Measurements from ENCODE around the gene RBM5. TPM values are rescaled to one million over a fixed set of nuclear protein-coding genes. Genes with fewer than 3 reads are reported as not detected.
A peak's percentile ranks its signal among the peaks of the same experiment; 100 is the strongest.

Gene RBM5
- total RNA-seq, 2 experiments from 2014 or later = 256 to 257 TPM

- no peaks in the 10 kb centered on the region for H3K9me3 Mint-ChIP-seq
- H3K4me3 Mint-ChIP-seq = no peak overlapping the region
- DNase-seq = no peak
- no peak for ATAC-seq (ENCODE audit: low read depth)
- no peaks in the 10 kb centered on the region for H3K36me3 Mint-ChIP-seq
- H3K27ac Mint-ChIP-seq = no peak overlapping the region
- POLR2A ChIA-PET = no interaction called here
- no peaks in the 10 kb centered on the region for H3K27me3 Mint-ChIP-seq
- no peaks in the 10 kb centered on the region for H3K4me1 Mint-ChIP-seq
These were observed 35.5 kb downstream of the RBM5 start for GRCh38 chr3:50124052-50124799.

GRCh38 chr3:50124800-50125178, 36.1 kb downstream of the RBM5 start:
- DNase-seq (no peak), ATAC-seq (ENCODE audit: low read depth) (no peak)
- H3K36me3 Mint-ChIP-seq = no peaks in the 10 kb centered on the region
- no peaks in the 10 kb centered on the region for H3K4me1 Mint-ChIP-seq
- no peaks in the 10 kb centered on the region for H3K27me3 Mint-ChIP-seq
- H3K9me3 Mint-ChIP-seq = no peaks in the 10 kb centered on the region
- H3K27ac Mint-ChIP-seq = no peak overlapping the region
- POLR2A ChIA-PET = no interaction called here
- H3K4me3 Mint-ChIP-seq = no peak overlapping the region

GRCh38 chr3:50125541-50126286, 37.0 kb downstream of the RBM5 start:
- H3K9me3 Mint-ChIP-seq = no peaks in the 10 kb centered on the region
- no peak overlapping the region for H3K4me3 Mint-ChIP-seq
- POLR2A ChIA-PET = interaction anchor here (1.5 kb wide), 1 partner anchor 10 kb away, joined by 5 read pairs; no protein-coding TSS in a partner anchor
- no peaks in the 10 kb centered on the region for H3K4me1 Mint-ChIP-seq
- H3K36me3 Mint-ChIP-seq = no peaks in the 10 kb centered on the region
- peak; percentile 27 for DNase-seq
- no peaks in the 10 kb centered on the region for H3K27me3 Mint-ChIP-seq
- H3K27ac Mint-ChIP-seq = no peak overlapping the region
- ATAC-seq (ENCODE audit: low read depth) = no peak

GRCh38 chr3:50126287-50127211, 37.8 kb downstream of the RBM5 start:
- no peaks in the 10 kb centered on the region for H3K9me3 Mint-ChIP-seq
- DNase-seq = no peak
- H3K4me3 Mint-ChIP-seq = no peak overlapping the region
- no peaks in the 10 kb centered on the region for H3K27me3 Mint-ChIP-seq
- no peaks in the 10 kb centered on the region for H3K36me3 Mint-ChIP-seq
- no peaks in the 10 kb centered on the region for H3K4me1 Mint-ChIP-seq
- no peak overlapping the region for H3K27ac Mint-ChIP-seq
- POLR2A ChIA-PET = interaction anchor here (0.6 to 1.5 kb wide), 2 partner anchors 9 to 95 kb away, joined by 4 to 5 read pairs; no protein-coding TSS in a partner anchor
- no peak for ATAC-seq (ENCODE audit: low read depth)

GRCh38 chr3:50127251-50127691, 38.6 kb downstream of the RBM5 start:
- Mint-ChIP-seq H3K9me3 (no peaks in the 10 kb centered on the region), H3K4me3 (no peak overlapping the region), H3K36me3 (no peaks in the 10 kb centered on the region), H3K4me1 (no peaks in the 10 kb centered on the region), H3K27me3 (no peaks in the 10 kb centered on the region), H3K27ac (no peak overlapping the region)
- POLR2A ChIA-PET = no interaction called here
- ATAC-seq (ENCODE audit: low read depth) = no peak
- no peak for DNase-seq

GRCh38 chr3:50128001-50128400, 39.3 kb downstream of the RBM5 start:
- Mint-ChIP-seq H3K36me3 (no peaks in the 10 kb centered on the region), H3K9me3 (no peaks in the 10 kb centered on the region), H3K4me1 (no peaks in the 10 kb centered on the region), H3K27me3 (no peaks in the 10 kb centered on the region), H3K27ac (no peak overlapping the region), H3K4me3 (no peak overlapping the region)
- DNase-seq = no peak
- POLR2A ChIA-PET = no interaction called here
- ATAC-seq (ENCODE audit: low read depth) = no peak

- Mint-ChIP-seq H3K4me1 (no peaks in the 10 kb centered on the region), H3K27me3 (no peaks in the 10 kb centered on the region), H3K36me3 (no peaks in the 10 kb centered on the region), H3K27ac (no peak overlapping the region), H3K9me3 (no peaks in the 10 kb centered on the region), H3K4me3 (no peak overlapping the region)
- POLR2A ChIA-PET = no interaction called here
- no peak for DNase-seq
- no peak for ATAC-seq (ENCODE audit: low read depth)
These were observed 41.7 kb downstream of the RBM5 start for GRCh38 chr3:50130436-50130835.

GRCh38 chr3:50132421-50133282, 43.9 kb downstream of the RBM5 start:
- Mint-ChIP-seq H3K4me3 (no peak overlapping the region), H3K9me3 (no peaks in the 10 kb centered on the region), H3K27ac (no peak overlapping the region), H3K27me3 (no peaks in the 10 kb centered on the region), H3K36me3 (no peaks in the 10 kb centered on the region), H3K4me1 (no peaks in the 10 kb centered on the region)
- POLR2A ChIA-PET = no interaction called here
- DNase-seq (no peak), ATAC-seq (ENCODE audit: low read depth) (no peak)

- H3K4me3 Mint-ChIP-seq = no peak overlapping the region
These were observed 44.5 kb downstream of the RBM5 start for GRCh38 chr3:50133283-50133615.

GRCh38 chr3:50134367-50134766, 45.6 kb downstream of the RBM5 start:
- H3K4me1 Mint-ChIP-seq = peaks cover 9% of the 10 kb centered on the region
- H3K9me3 Mint-ChIP-seq = no peaks in the 10 kb centered on the region
- DNase-seq = no peak
- POLR2A ChIA-PET = interaction anchor here (0.6 kb wide), 1 partner anchor 22 kb away, joined by 6 read pairs; no protein-coding TSS in a partner anchor
- no peaks in the 10 kb centered on the region for H3K27me3 Mint-ChIP-seq
- H3K36me3 Mint-ChIP-seq = no peaks in the 10 kb centered on the region
- no peak overlapping the region for H3K4me3 Mint-ChIP-seq
- ATAC-seq (ENCODE audit: low read depth) = no peak
- H3K27ac Mint-ChIP-seq = no peak overlapping the region

More at GRCh38 chr3:50133283-50133615, 44.5 kb downstream of the RBM5 start:
- DNase-seq (no peak), ATAC-seq (ENCODE audit: low read depth) (no peak)
- Mint-ChIP-seq H3K4me1 (peaks cover 4% of the 10 kb centered on the region), H3K27ac (no peak overlapping the region), H3K36me3 (no peaks in the 10 kb centered on the region), H3K27me3 (no peaks in the 10 kb centered on the region), H3K9me3 (no peaks in the 10 kb centered on the region)
- POLR2A ChIA-PET = no interaction called here

GRCh38 chr3:50135964-50136363, 47.2 kb downstream of the RBM5 start:
- POLR2A ChIA-PET = interaction anchor here (1.8 kb wide), 1 partner anchor 10 kb away, joined by 5 read pairs; no protein-coding TSS in a partner anchor
- Mint-ChIP-seq H3K9me3 (no peaks in the 10 kb centered on the region), H3K27ac (no peak overlapping the region), H3K27me3 (no peaks in the 10 kb centered on the region), H3K36me3 (no peaks in the 10 kb centered on the region), H3K4me1 (peaks cover 9% of the 10 kb centered on the region), H3K4me3 (no peak overlapping the region)
- ATAC-seq (ENCODE audit: low read depth) (no peak), DNase-seq (no peak)

- H3K4me3 Mint-ChIP-seq = no peak overlapping the region
- H3K9me3 Mint-ChIP-seq = no peaks in the 10 kb centered on the region
- H3K27ac Mint-ChIP-seq = no peak overlapping the region
- DNase-seq (no peak), ATAC-seq (ENCODE audit: low read depth) (no peak)
- H3K4me1 Mint-ChIP-seq = peaks cover 9% of the 10 kb centered on the region
- H3K36me3 Mint-ChIP-seq = no peaks in the 10 kb centered on the region
- POLR2A ChIA-PET = interaction anchor here (1.8 kb wide), 1 partner anchor 11 kb away, joined by 5 read pairs; no protein-coding TSS in a partner anchor
- no peaks in the 10 kb centered on the region for H3K27me3 Mint-ChIP-seq
These were observed 48.1 kb downstream of the RBM5 start for GRCh38 chr3:50136714-50137405.

Data from activated naive CD8-positive, alpha-beta T cell treated with anti-CD3 and anti-CD28 coated beads, Interleukin-2, amount 10 ng/mL, durations not matched to agents 7 days and 5 days (primary cell).